HFF-Myc (cell line): ENCODE results near the gene SLC6A17.
A peak's percentile ranks its signal among the peaks of the same experiment; 100 is the strongest.

Experiments used
- DNase-seq: peaks from one replicate; pipeline ENCODE4 v3.0.0-alpha.2; 2011; ENCODE audit warnings: low read depth; ENCODE audit errors: extremely low read depth
- H3K4me3 ChIP-seq: replicated peaks from 2 replicates; pipeline ENCODE4 v1.5.1; 2011; ENCODE audit warnings: low read depth, mild to moderate bottlenecking, control low read depth, low read length
- CTCF ChIP-seq: IDR thresholded peaks from 2 replicates; pipeline ENCODE4 v1.5.1; 2012; ENCODE audit warnings: mild to moderate bottlenecking, low read depth, low read length, control low read depth; ENCODE audit errors: missing control alignments

Gene SLC6A17

GRCh38 chr1:110210604-110211495 lies 60.6 kb downstream of the SLC6A17 start:
- H3K4me3 ChIP-seq = peak overlapping the region; percentile 43
- no peak for DNase-seq
- TF ChIP-seq CTCF = no peak

- no peak for DNase-seq
- peak overlapping the region; percentile 43 for H3K4me3 ChIP-seq
- no peak for TF ChIP-seq CTCF
Observed at GRCh38 chr1:110211496-110212168, 61.3 kb downstream of the SLC6A17 start.

GRCh38 chr1:110212169-110213142 lies 62.2 kb downstream of the SLC6A17 start:
- no peak for TF ChIP-seq CTCF
- no peak overlapping the region for H3K4me3 ChIP-seq
- DNase-seq = no peak

GRCh38 chr1:110213143-110213540 lies 62.8 kb downstream of the SLC6A17 start:
- no peak for DNase-seq
- TF ChIP-seq CTCF = no peak
- H3K4me3 ChIP-seq = no peak overlapping the region

GRCh38 chr1:110214454-110215404 lies 64.4 kb downstream of the SLC6A17 start:
- TF ChIP-seq CTCF = no peak
- H3K4me3 ChIP-seq = no peak overlapping the region
- DNase-seq = no peak
